Stimulated activated CD4-positive, alpha-beta T cell treated with anti-CD3 and anti-CD28 coated beads, Interleukin-4, amount 100 ng/mL, for 48 hours (primary cell): ENCODE measurements around the gene ADIPOR2.

ENCODE experiments used
- DNase-seq, 2 donors: peaks; one replicate each; pipeline ENCODE4 v3.0.0-alpha.2; 2020; ENCODE audit warnings: low read depth in 2 of 2

Gene ADIPOR2

DNA sequence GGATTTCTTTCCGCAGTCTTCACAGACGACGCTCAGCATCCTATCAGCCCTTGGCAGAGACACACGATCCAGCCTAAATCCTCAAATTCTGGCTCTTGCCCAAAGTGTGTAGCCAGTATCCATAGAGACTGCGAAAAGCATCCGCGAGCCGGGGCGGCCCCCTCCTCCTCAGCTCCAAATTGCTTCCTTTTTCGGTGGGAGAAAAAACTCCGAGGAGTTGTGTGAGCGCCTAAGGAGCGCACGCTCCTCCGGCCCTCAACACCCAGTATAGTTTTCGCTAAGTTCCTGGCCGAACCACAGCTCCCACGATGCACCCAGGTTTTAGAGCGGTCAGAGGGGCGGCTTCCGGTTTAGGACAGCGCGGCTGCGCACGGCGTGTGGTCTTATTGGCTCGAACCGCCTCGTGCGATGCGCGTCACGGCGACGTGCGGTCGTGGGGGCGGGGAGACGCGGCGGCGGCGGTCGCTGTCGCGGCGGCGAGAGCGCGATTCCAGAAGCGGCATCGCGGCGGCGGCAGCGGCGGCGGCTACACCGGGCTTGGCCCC, at the start of gene ADIPOR2:
ADIPOR2 (plus strand) TSS at position 493 of the 545 bp plus-strand sequence. CDS start 63,274 bp downstream, outside the sequence.
- DNase-seq = peak; percentile 86 to 92

DNA sequence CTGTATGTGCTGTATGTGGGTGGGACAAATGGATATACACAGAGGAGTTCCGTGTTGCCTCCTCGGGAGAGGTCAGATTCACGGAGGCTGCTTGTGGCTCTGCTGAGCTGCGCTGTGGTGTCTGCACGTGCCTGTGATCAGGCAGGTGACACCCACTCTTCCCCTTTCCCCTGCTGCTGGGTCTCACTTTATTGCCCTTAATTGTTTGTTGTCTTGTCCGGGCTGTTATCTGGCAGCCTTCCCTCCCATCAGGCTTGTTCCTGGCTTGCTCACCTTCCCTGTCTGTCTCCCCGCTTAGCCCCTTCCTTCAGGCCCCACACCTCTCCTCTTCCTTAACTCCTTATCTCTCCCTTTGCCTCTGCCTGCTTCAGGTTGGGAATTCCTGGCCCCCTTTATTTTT, 48.4 kb upstream of the ADIPOR2 start:
- no peak for DNase-seq

- DNase-seq = no peak
Observed at GRCh38 chr12:1643043-1643442, 47.8 kb upstream of the ADIPOR2 start.

DNA sequence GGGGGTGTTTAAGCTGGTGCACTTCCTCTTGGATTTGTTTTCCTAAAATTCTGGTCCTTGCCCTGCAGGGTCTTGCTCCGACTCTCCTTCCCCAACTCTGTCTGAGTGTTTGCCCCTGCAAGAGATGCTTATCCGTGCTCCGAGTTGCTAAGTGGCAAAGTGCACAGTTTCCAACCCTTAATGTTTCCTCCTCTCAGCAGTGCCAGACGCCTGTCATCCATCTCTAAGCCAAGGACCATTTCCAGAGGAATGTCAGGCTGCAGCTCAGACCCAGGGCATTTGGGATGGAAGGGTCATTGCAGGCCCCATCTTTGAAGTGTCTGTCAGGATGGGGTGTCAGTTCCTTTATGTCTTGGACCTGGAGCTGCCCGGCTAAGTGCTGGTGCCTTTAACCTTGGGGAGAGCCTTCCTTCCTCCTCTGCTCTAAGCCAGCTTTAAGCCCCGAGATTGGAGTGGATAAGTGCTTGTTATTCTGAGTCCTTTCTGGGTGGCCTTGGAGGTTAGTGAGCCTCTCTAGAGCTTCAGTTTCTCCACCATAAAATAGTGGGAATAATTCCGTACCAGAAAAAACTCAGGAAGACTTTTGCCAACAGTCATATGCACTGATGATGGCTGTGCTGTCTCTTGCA, 46.9 kb upstream of the ADIPOR2 start:
- DNase-seq = no peak

GRCh38 chr12:1644534-1645438, 46.1 kb upstream of the ADIPOR2 start:
- no peak for DNase-seq

DNA sequence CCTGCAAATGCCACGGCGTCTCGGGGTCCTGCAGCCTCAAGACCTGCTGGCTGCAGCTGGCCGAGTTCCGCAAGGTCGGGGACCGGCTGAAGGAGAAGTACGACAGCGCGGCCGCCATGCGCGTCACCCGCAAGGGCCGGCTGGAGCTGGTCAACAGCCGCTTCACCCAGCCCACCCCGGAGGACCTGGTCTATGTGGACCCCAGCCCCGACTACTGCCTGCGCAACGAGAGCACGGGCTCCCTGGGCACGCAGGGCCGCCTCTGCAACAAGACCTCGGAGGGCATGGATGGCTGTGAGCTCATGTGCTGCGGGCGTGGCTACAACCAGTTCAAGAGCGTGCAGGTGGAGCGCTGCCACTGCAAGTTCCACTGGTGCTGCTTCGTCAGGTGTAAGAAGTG, 45.1 kb upstream of the ADIPOR2 start:
- no peak for DNase-seq

GRCh38 chr12:1646569-1647284, 44.1 kb upstream of the ADIPOR2 start:
- DNase-seq = no peak

DNA sequence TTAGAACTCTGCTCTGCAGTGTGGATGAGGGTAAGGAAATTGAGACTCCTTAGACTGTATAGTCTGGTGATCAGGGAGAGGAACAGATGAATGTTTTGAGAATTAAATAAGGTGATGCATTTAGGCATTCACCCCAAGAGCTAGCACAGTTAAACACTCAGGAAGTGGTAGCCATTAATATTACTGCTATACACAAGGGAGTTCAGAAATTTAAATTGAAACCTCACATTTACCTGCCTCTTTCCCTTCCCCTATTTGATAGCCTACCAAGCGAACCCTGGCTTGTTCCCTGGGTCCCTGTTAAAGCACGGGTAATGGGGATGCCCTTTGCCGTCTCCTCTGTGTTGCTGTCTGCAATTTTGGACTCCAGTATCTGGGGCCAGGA, 43.6 kb upstream of the ADIPOR2 start:
- DNase-seq = no peak

- DNase-seq = no peak
Observed at GRCh38 chr12:1650260-1650977, 40.5 kb upstream of the ADIPOR2 start.

DNA sequence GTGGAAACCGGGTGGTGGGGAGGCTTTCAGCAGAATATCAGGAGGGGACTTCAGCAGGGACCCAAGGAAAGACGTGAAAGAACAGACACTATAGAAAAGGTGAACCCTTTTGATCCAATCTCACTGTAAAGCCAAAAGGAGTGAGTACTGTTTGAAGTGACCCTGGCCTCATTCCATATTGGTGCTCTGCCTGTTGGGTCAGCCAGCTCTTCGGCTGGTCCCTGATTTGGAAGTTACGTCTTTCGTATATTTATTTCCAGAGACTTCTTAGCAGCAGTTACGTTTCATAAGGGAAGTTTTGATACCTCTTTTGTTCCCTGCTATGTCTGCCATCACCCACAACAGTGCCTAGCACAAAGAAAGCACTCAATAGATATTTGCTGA, 39.9 kb upstream of the ADIPOR2 start:
- DNase-seq = no peak

- no peak for DNase-seq
Observed at GRCh38 chr12:1651946-1652345, 38.9 kb upstream of the ADIPOR2 start.

- DNase-seq = no peak
Observed at GRCh38 chr12:1655225-1655788, 35.6 kb upstream of the ADIPOR2 start.

GRCh38 chr12:1656902-1657301, 34.0 kb upstream of the ADIPOR2 start:
- DNase-seq = no peak

DNA sequence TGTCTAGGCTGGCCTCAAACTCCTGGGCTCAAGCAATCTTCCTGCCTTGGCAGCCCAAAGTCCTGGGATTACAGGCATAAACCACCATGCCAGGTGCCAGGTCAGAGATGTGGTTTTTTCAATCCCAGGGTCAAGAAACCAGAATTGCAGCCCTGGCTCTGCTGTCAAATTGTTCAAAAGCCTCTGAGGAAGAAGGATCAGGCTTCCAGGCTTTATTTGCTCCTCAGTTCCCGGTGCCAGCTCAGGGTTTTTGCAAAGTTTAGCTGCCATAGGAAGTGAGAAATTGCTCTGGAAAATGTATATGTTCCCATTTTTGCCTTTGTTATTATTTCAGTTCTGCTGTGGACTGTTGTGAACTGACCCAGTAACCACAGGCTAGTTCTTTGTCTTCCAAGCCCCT, 33.2 kb upstream of the ADIPOR2 start:
- no peak for DNase-seq

DNA sequence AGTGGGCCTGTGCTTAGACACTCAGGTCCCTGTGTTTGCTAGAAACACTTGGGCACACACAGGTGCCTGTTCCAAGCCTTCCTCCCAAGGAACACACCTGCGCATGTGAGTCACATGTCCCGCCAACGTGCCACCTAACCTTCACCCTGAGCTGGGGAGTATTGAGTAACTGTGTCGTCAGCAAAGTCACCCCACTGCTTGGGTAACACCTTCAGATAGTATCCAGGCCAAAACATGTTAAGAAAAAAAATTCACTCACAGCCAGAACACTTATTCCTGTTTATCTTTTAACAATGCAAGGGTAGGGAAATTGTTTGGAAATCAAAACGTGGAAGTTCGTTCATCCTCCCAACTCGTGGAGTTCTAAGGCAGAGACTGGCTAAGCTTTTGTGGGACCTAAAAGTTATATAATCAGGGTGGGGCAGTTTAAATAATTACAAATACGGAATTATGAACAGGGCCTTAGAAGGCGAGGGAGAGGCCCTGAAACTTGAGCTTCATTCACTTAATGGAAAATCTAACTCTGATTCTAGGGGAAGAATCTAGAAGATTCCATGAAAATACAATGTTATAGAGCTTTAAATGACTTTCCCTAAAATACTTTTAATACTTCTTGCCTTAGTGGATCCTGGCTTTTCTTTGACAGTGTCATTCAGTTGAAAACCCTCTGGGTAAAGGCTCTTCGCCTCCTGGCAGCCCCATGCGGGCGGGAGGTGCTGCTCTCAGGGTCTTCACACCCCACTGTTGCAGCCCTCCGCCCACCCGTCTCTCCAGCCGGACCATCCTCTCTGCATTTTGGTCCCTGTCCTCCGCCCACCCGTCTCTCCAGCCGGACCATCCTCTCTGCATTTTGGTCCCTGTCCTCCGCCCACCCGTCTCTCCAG, 30.3 kb upstream of the ADIPOR2 start:
- peak; percentile 16 to 31 for DNase-seq

GRCh38 chr12:1661553-1662335, 29.1 kb upstream of the ADIPOR2 start:
- DNase-seq = peak; percentile 77 to 78

GRCh38 chr12:1662761-1663439, 28.0 kb upstream of the ADIPOR2 start:
- DNase-seq = peak in 1 of 2 donors; percentile 10

GRCh38 chr12:1663440-1664132, 27.3 kb upstream of the ADIPOR2 start:
- no peak for DNase-seq
